ENCODE measurements around the gene CCDC89.

Gene CCDC89

DNA sequence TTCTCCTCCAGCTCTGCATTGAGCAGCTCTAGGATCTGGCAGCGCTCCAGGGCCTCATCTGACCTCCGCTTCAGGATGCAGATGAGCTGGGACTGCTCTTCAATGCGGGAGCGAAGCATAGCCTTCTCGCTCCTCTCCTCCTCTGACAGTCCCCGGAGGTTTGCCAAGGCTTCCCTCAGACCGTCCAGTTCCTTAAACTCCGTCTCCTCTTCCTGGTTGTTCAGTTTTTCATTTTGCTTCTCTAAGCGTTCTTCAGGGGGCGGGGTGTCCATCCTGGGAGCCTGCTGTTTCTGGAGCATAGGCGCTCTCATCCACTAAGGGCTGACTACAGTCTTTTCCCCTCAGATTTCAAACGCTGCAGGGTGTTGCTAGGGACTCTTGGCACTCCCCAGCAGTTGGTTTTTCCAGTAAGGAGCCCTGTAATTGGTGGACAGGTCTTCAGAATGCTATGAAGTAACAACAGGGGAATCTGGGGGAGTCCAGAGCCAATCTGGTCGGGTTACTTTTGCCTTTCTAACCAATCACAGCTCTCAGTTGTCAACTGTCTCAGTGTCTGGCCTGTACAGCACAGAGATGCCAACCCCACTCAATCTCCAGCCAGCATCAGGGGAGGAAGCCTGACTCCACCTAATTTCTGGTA, at the start of gene CCDC89:
Gene CCDC89, minus strand, starts transcription at position 376 of the 640 bp plus-strand sequence. Its CDS starts 65 bp downstream, at position 311.
- DNase-seq: no peak

DNA sequence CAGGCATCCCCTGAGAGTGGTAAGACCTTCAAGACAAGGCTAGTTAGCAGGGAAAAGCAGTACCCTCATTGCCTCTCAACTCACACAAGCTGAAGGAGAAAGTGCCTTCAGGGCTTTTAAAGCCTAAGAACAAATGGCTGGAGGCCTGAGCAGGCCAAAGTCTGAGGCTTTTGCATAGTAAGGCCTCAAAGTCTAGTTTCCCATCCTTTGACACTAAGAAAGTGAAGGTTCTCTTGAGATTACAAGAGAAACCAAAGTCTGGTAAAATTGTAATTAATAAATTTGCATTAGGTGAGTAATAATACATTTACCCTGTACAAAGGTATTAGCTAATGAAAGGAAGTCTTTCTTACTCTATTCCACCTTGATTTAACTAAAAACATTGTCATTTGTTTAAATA, 47.0 kb upstream of the CCDC89 start:
- DNase-seq: no peak

DNA sequence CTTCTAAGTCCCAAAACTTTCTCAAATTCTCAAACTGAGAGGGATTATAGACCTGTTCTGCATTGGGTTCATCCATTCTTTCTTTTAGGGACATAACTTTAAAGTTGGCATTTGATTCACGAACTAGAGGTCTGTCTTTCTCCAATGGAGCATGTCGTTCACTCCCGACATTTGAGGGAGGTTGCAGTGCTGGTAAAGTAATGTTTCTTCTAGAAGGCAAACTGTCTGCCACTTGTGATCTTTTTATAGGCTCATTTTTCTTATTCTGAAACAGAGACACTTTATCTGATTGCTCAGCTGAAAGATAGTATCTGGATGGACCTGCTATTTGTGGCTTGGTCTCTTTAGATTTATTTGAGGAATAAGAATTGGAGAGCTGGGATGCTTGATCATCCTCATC, 40.4 kb upstream of the CCDC89 start:
- DNase-seq: no peak

DNA sequence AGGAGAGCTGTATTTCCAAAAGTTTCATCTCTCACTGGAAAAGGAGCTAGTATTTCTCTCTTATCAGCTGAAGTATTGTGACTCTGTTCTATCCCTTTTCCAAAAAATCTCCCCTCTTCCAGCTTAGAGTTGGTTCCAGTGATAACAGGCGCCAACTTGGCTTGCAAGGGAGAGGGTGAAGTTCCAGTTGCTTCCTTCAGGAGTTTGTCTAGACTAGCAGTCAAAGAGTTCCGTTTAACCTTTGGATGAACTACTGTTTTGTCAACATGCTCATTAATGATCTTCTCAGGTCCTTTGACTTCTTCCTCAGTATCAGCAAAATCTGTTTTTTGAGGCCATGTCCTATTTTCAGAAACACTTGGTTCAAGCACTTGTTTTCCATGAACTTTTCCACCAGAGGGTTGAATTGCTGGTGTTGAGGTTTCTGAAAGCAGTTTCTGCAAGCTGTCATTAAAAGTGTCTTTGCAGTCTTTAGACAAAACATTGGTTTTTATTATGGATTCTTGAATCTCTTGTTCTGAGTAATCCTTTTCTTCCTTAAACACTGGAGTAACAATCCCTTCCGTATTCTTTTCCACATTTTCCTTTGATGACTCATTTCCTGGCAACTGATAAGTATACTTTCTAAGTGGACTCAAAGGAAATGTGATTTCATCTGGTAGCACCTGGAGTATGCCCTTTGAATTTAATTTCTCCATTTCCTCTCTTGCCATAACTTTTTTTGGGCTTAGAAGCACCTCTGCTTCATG, 39.7 kb upstream of the CCDC89 start:
- no peak for DNase-seq

DNA sequence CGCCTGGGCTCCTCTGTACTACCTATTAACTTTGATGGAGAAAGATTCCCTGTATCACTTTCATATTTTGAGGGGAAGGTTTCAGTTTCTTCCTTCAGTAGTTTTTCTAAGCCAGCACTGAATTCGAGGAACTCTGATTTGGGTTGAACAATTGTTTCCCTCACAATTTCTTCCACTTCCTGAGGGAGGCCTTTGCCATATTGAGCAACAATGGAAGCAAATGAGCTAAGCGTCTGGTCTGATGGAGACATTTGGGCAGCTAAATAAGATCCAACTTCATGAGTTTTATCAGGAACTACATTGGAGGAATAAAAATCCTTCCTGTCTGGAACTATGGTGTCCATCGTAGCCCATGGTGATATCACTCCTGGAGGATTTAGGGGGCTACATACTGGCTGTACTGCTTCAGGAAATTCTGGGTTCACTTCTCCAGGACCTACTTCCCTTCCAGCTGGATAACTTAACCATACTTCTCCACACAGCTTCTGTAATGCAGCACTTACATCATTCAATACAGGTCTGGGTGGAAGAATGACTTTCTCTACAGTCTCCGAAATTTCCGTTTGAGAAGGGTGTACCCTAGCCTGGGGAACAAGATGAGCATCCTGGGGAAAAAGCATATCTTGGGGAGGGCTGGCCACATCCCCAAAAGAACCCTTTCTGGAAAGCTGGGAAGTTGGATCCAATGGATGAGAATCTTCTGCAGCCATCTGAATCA, 38.9 kb upstream of the CCDC89 start:
- no peak for DNase-seq

DNA sequence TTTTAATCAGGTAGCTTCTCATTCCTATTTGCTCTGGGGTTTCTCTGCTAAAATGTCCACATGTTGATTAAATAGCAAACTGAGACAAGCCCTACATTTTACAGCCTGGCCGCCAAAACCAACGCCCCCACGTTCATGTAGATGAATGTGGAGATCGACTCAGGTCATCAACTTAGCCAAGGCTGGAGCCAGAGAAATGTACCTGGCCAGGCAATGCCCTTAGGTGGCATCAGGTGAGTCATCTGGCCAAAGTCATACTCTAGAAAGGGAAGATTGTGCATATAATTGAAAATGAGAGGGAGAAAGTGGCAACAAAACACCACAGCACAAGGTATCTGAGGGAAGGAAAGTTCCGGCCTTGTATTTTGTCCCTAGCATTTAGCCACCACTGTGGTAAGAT, 37.1 kb upstream of the CCDC89 start:
- no peak for DNase-seq

DNA sequence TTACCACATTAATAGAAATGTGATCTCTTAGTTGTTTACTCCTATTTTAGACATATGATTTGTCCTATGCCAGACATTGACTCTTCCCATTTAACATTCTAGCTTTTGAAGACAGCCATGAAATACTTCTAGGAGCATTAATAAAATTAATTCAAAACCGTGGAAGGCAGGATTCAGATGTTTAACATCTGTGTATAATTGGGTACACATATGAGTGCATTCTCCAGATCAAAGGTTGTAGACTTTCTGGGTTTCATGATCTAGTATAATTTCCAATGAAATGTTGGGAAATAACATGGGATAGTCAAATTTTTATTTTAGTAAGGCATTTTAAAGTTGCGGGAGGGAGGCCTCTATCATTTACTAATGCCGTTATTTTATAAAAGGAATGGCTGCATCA, 35.2 kb upstream of the CCDC89 start:
- no peak for DNase-seq

DNA sequence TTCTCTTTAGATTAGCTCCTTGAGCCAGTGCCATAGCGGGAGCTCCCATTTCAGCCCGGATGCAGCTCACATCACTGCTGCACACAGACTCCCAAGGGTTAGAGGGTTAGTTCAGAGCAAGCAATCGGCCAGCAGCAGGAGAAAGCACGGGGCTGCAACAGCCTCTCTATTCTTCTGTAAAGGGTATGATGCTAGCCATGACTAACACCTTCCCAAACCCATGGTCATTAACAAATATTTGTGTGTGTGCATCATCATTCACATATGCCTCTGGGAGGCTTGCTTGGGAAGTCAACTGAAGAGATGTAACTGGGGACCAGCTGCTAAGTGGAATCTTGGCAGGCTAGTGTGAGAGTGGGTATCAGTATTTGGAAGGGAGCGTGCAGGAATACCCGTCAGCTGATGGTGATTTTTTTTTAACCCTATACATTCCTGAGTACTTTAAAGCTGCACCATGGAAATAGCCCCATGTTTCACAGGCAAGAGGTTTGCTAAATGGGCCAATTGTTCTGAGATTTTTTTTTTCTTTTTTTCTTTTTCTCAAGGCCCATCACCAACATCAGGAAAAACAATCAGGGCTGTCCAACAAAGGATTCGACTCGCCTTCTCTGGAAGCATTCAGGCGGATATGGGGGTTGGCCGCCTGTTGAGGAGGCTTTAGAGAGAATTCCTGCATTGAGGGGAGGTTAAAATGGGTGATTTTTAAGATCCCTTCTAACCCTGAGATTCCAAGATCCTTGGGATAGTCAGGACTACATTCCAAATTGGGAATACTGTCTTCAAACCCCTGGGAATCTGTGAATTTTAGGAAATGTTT, 33.2 kb upstream of the CCDC89 start:
- no peak for DNase-seq

DNA sequence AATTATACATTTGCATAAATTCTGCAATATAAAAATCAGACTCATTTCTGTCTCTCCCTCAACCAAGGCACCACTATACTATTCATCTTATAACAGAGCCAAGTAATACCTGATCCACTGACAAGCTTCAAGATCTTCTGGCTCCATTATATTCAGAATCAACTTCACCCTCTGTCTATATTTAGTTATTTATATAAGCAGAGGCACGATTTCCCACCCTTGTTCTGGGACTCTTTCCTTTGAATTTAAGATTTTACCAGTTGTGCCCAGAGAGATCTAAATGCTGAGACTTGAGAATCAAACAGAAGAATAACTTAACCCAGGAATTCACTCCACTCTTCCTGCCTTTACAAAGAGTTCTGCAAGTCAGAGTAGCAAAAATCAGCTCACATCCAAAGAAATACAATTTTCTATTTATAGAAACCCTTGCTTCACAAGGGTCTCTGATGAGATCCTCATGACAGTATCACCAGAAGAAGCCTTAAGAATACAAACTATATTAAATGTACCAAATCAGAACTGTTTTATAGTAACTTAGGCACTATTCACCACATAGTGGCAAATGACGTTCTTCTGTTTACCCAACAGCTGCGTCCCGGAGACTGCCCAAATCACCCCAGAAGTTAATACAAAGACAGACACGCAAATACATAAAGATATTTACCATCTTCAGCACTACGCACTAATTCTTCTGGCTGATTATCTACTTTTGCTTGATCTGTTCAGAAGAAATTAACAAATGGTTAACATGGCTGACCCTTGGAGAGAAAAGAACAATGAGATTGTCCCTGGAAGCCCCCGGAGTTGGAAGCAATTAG, 32.3 kb upstream of the CCDC89 start:
- DNase-seq: no peak

DNA sequence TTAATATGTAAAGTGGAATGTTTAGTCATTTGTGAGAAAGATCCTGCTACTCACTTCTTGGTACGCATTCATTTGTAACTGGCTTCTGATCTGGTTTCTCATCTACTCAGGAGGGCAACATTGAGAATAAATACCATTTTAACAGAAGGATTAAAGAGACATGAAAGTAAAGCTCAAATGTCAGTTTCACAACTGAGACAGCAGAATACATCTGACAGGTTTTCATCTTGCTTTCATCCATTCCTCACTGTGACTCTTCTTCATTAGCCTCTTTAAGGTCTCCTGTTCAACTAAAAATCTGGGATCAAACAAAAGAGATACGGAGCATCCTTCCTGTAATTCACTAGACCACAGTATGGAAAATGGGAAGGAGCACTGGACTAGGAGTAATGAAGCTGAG, 31.4 kb upstream of the CCDC89 start:
- DNase-seq: no peak

DNA sequence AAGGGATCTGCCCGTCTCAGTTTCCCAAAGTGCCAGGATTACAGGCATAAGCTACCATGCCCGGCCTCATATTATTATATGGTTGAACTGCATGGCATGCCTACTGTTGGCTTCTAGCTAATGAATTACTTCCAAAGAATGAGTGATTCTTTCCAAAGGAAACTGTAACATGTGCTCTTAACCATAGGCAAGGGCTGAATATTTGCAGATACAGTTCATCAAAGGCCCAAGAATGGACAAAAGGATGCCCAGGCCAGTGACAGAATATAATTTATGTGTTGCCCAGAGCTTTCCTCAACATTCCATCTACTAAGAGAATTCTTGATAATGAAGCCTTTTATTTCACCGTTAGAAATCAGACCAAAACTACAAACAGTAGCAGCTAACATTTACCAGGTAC, 27.0 kb upstream of the CCDC89 start:
- no peak for DNase-seq

DNA sequence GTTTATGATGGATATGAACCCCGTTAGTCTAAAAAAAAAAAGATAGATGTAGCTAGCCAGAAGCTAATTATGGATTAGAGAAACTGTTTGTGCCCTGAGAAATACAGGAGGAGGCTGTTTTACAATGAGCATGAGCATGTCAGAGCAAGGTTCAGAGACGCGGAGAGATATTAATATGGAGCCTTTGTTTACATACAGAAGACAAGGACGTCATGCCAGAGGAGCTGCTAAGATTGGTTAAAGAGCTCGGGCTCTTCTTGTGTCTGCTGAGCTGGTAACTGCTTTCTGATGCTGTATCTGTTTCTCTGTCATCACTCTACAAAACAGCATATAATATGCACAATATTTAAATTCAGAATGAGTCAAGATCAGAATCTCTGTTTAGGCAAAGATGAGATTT, 24.9 kb upstream of the CCDC89 start:
- no peak for DNase-seq

DNA sequence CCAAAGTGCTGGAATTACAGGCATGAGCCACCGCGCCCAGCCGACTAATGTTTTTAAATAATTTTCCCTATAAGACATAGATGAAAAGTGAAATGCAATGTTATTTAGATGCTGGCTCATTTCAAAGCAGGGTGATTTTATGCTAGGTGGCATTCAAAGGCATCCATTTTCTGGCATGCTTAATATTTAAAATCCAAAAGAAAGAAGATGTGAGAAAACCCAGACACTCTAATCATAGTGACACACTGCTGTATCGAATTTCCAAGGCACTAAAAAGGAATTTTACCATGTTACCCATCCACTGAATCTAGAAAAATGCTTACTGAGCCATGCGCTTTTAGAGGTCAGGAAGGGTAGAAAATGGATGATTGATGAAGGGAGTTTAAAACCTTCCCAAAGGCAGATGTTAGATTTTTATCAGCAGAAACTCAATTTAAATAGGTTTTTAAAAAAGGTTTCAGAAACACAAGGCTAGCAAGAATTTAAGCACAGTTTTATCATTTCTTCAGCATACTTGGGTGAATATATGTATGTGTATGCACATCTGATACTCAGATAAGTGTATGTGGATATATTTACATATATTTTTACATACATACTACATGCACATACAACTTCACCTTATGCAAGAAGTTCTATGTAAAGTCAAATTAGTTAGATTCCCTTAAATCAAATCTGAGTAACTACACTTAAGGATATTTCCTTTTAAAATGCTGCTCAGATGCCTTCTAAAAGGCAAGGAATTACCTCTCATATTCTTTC, 24.1 kb upstream of the CCDC89 start:
- no peak for DNase-seq

DNA sequence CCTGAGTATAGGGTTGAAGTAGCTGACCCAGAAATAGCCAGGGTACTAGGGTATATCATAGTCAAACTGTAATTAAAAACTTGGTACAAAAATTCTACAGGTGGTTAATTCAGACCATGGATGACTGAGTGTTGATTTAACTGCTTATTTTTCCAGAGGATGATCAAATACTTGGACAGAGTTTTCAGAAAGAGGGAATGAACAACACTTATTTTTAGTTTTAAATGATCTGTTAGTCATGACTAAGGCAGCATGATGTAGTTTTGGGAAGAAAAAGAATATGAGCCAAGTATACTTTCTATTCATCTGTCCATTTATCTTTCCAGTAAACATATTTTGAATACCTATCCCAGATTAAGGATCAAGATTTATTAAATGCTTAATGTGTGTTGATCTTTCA, 19.8 kb upstream of the CCDC89 start:
- no peak for DNase-seq

DNA sequence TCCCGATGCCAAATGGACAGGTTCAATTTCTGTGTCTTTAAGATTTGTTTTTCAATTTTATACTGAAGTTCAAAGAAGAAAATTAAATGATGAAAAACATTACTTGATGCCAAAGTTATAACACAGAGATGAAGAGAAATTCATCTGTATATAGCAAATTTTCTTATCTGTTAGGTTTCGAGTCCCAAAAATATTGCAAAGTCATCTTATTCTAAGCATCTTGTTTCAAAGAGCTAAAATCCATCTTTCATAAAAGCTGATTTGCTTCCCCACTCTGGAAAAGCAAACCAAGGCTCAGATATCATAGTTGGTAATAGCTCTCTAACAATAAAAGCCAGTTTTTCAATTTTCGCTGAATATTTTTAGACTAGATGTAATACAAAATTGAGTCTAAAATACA, 19.0 kb upstream of the CCDC89 start:
- DNase-seq: no peak

DNA sequence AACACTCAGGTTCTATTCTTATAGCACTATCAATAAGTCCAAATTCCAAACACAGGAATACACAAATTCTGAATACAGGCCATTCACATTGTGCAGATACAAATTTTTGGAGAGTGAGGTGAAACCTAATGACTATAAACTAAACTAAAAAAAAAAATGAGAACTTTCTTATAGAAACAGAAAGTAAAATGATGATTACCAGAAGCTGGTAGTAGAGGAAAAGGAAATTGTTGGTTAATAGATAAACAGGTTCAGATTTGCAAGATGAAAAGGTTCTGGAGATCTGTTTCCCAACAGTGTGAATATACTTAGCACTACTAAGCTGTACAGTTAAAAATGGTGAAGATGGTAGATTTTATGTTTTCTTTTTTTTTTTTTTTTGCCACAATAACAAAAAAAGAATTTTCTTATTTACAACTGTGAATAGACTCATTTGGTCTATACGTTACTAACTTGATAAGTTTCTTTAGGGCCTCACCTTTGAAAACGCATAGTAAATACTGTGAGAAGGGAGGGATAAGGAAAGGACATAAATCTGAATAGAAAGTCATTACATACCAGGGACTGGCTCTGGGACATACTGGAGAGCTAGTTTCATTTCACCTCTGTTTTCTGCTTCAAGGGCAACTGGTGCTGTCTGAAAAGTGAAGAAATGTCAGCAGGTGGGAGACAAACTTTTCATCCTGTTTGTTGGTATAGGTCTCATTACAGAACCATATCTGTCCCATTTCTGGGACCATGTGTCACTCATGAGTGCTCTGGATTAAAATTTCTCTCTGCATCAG, 14.2 kb upstream of the CCDC89 start:
- DNase-seq: no peak

DNA sequence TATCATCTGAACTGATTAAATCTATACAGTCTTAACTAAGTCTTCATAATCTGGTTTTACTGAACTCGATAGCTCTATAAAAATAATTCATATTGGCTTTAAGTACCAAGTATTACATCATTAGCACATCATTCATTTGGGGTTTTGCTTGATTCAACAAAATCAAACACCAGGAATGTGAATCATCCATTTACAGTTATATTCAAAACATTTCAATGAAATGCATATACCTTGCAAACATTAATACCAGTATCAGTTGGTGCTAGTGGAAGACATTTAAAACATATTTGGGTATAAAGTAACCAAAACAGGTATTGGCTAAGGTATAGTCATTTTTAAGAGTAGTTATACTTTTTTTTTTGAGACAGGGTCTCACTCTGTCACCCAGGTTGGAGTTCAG, 12.2 kb upstream of the CCDC89 start:
- DNase-seq: no peak

DNA sequence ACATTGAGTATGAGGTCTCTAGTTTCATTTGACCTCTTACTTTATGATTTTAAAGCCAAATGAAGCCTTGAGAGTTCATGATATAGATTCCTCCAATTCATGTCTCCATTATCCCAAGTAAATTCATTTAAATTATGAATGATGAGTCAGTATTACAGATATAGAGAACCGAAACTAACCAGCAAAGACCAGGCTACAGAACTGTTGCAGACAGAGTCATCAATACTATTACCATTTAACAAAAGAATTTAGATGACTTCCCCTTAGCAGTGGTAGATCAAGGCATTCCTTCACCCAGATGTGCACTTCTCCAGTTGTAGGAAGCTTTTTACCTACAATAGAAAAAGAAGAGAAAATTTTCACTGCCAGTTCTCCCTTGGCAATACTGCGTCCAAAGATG, 11.8 kb upstream of the CCDC89 start:
- no peak for DNase-seq

DNA sequence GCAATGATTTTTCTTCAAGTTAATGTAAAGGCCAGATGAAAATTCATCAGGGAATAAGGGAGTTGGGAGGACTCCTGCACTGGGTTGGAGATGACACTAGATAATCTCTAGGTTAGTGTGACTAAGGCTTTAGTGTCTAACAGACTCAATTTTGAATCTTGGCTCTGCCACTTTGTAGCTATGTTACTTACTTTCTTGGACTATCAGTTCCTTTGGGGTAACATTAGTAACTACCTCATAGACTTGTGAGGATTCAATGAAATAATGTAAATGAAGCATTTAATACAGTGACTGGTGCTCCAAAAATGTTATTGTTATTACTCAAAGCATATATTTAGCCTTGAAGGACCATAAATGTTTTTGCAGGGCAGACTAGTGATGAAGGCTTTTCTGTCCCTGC, 9.6 kb upstream of the CCDC89 start:
- DNase-seq: no peak

DNA sequence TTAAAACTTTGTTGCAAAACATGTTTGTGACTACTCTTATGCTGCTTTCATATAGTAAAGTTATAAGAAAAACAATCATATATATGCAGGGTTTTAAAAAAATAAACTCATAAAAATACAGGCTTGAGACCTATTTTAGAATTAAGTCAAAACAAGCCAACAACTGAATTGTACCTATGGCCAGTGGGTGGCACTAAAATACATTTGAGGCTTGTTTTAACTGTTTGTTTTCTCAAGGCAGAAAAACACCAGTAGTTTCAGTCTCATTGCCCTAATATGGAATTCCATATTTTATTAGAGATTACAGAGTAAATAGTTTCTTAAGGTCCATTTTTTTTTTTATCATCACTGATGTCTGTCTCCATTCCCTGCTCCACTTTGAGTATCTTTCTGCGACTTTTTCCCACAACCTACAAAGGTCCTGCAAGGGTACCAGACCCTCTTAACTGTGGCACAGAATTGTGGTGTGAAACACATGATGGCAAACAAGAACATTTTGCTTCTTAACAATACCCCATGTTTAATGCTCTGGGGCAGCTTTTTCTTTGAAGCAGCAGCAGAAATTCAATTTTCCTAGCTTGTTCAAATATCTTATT, 8.5 kb upstream of the CCDC89 start:
- no peak for DNase-seq
